Measurements from ENCODE around the gene TRIM69. TPM values are rescaled to one million over a fixed set of nuclear protein-coding genes. Genes with fewer than 3 reads are reported as not detected.

TRIM69 gene
- total RNA-seq, 3 donors from 2014 or later: 9.8 to 15.5 (median 13.5) TPM

GRCh38 chr15:44796508-44796907, 60.2 kb downstream of the TRIM69 start:
- Histone ChIP-seq H3K27me3 (no peaks in the 10 kb centered on the region), H3K36me3 (no peaks in the 10 kb centered on the region), H3K4me1 (no peaks in the 10 kb centered on the region), H3K27ac (no peak overlapping the region), H3K9me3 (no peaks in the 10 kb centered on the region), H3K4me3 (no peak overlapping the region)
- intact Hi-C loops (cut with DNase I; ENCODE audit: low total_unique reads): no loop called here
- TF ChIP-seq, protein P1, sequence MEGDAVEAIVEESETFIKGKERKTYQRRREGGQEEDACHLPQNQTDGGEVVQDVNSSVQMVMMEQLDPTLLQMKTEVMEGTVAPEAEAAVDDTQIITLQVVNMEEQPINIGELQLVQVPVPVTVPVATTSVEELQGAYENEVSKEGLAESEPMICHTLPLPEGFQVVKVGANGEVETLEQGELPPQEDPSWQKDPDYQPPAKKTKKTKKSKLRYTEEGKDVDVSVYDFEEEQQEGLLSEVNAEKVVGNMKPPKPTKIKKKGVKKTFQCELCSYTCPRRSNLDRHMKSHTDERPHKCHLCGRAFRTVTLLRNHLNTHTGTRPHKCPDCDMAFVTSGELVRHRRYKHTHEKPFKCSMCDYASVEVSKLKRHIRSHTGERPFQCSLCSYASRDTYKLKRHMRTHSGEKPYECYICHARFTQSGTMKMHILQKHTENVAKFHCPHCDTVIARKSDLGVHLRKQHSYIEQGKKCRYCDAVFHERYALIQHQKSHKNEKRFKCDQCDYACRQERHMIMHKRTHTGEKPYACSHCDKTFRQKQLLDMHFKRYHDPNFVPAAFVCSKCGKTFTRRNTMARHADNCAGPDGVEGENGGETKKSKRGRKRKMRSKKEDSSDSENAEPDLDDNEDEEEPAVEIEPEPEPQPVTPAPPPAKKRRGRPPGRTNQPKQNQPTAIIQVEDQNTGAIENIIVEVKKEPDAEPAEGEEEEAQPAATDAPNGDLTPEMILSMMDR (IDR thresholded peaks at IDR 0.05): no peak
- TF ChIP-seq POLR2A (IDR thresholded peaks at IDR 0.05) (no peak), POLR2AphosphoS5 (IDR thresholded peaks at IDR 0.05) (no peak)
- no peak for DNase-seq (ENCODE audit: low spot score in 2 of 2)

DNA sequence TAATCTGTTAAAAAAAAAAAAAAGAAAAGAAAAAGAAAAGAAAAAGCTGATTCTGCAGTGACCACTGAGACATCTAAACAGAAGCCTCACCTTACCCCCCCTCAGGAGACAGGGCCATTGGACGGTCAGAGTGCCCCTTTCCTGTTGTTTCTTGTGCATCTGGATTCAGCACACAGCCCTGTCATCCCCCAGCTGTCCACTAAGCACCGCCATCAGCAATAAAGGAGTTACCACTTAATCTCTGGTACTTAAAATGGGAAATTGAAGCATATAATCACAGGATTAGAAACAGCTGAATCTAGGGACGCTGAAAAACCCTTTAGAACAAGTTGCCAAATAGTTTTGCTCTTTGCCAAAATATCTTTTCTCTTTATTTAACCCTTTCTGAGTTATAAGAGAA, 62.5 kb downstream of the TRIM69 start:
- H3K27me3 ChIP-seq: no peaks in the 10 kb centered on the region
- H3K4me1 ChIP-seq: no peaks in the 10 kb centered on the region
- no peak overlapping the region for H3K4me3 ChIP-seq
- TF ChIP-seq POLR2A (IDR thresholded peaks at IDR 0.05) (no peak), POLR2AphosphoS5 (IDR thresholded peaks at IDR 0.05) (no peak)
- TF ChIP-seq, protein P1 (IDR thresholded peaks at IDR 0.05): no peak
- DNase-seq (ENCODE audit: low spot score in 2 of 2): no peak
- no peaks in the 10 kb centered on the region for H3K9me3 ChIP-seq
- no peak overlapping the region for H3K27ac ChIP-seq
- no peaks in the 10 kb centered on the region for H3K36me3 ChIP-seq
- intact Hi-C loops (cut with DNase I; ENCODE audit: low total_unique reads): no loop called here

DNA sequence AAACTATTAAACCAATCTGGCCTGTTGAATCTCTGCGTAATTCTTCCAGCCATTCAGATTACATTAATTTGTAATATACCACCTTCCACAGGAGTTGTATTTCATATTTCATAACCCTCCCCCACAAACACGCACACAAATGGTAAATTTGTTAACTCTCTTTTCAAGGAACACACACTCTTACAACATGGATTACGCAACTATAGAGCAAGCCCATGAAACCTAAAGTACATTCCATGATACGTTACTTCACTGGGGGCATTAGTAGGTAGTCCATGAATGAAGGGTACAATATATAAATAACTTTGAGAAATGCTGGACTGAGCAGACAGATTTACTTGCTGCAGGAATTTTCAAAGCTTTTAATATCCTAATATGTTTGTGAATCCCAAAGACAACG, 65.0 kb downstream of the TRIM69 start:
- TF ChIP-seq POLR2AphosphoS5 (IDR thresholded peaks at IDR 0.05): no peak
- no peak for TF ChIP-seq POLR2A (IDR thresholded peaks at IDR 0.05)
- intact Hi-C loops (cut with DNase I; ENCODE audit: low total_unique reads): no loop called here
- no peaks in the 10 kb centered on the region for H3K36me3 ChIP-seq

DNA sequence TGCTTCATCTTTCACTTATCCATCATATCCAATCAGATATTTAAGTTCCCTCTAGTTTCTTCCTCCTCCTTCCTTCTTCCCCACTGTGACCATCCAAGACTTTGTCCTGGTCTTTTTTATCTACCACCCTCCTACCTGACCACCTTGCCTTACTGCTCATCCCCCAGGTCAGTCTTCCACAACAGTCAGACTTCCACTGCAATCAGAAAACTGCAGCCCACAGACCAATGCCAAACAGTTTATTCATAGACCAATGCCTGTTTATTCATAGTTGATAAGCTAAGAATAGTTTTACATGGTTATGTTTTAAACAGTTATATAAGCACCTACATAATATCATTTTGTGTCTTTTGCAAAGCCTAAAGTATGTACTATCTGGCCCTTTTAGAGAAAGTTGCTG, 65.5 kb downstream of the TRIM69 start:
- no peak for DNase-seq (ENCODE audit: low spot score in 2 of 2)
- TF ChIP-seq, protein P1 (IDR thresholded peaks at IDR 0.05): no peak
- TF ChIP-seq POLR2AphosphoS5 (IDR thresholded peaks at IDR 0.05) (no peak), POLR2A (IDR thresholded peaks at IDR 0.05) (no peak)
- no peaks in the 10 kb centered on the region for H3K27me3 ChIP-seq
- intact Hi-C loops (cut with DNase I; ENCODE audit: low total_unique reads): no loop called here
- H3K4me1 ChIP-seq: no peaks in the 10 kb centered on the region
- no peaks in the 10 kb centered on the region for H3K9me3 ChIP-seq
- H3K27ac ChIP-seq: no peak overlapping the region
- no peak overlapping the region for H3K4me3 ChIP-seq
- H3K36me3 ChIP-seq: no peaks in the 10 kb centered on the region

More for the DNA sequence above, 65.0 kb downstream of the TRIM69 start:
- no peaks in the 10 kb centered on the region for H3K4me1 ChIP-seq
- no peak overlapping the region for H3K4me3 ChIP-seq
- H3K9me3 ChIP-seq: no peaks in the 10 kb centered on the region
- no peaks in the 10 kb centered on the region for H3K27me3 ChIP-seq
- no peak for DNase-seq (ENCODE audit: low spot score in 2 of 2)
- no peak overlapping the region for H3K27ac ChIP-seq

- TF ChIP-seq POLR2AphosphoS5 (IDR thresholded peaks at IDR 0.05): no peak
- TF ChIP-seq, protein P1 (IDR thresholded peaks at IDR 0.05): no peak
- TF ChIP-seq POLR2A (IDR thresholded peaks at IDR 0.05): no peak
- no peaks in the 10 kb centered on the region for H3K27me3 ChIP-seq
- no peak overlapping the region for H3K27ac ChIP-seq
- no peaks in the 10 kb centered on the region for H3K36me3 ChIP-seq
- no peak for DNase-seq (ENCODE audit: low spot score in 2 of 2)
- no peaks in the 10 kb centered on the region for H3K9me3 ChIP-seq
- no peak overlapping the region for H3K4me3 ChIP-seq
- intact Hi-C loops (cut with DNase I; ENCODE audit: low total_unique reads): no loop called here
- no peaks in the 10 kb centered on the region for H3K4me1 ChIP-seq
These were observed 66.0 kb downstream of the TRIM69 start for GRCh38 chr15:44802336-44802735.
